PC-9 (cell line): ENCODE data around the gene F13B. TPM values are rescaled to one million over a fixed set of nuclear protein-coding genes. Genes with fewer than 3 reads are reported as not detected.

ENCODE experiments used
- BruUV-seq: library from RNA; stranded (reverse); fragments of 400-500 nt; replicated peaks from 2 replicates; lab custom pipeline; 2021; lab: Mats Ljungman, UMichigan
- CTCF ChIA-PET: fragments of 300-600 bp; sonication (Branson Sonifier 250); formaldehyde crosslinking; loops from one replicate; lab custom pipeline; 2022; ENCODE audit warnings: antibody characterized with exemption; lab: Charles Lee
- POLR2A ChIA-PET: fragments of 300-600 bp; sonication (Branson Sonifier 250); formaldehyde crosslinking; loops from one replicate; lab custom pipeline; 2022; ENCODE audit warnings: antibody characterized with exemption; ENCODE audit not compliant: unreplicated experiment; lab: Charles Lee
- DNase-seq, 2 experiments: peaks; one replicate each; pipeline versions ENCODE4 v3.0.0 to v3.0.0-alpha.2; 2015 to 2022; ENCODE audit warnings: mixed read lengths in 1 of 2
- H2AFZ ChIP-seq: fragments of 200-600 bp; sonication (generic); 2 replicates; pipeline ENCODE4 v1.8.1; 2017; ENCODE audit warnings: antibody characterized with exemption
- H3F3A ChIP-seq: fragments of 200-600 bp; sonication (generic); 2 replicates; pipeline ENCODE4 v1.8.1; 2017; ENCODE audit warnings: antibody characterized with exemption, mild to moderate bottlenecking, low read depth; ENCODE audit not compliant: insufficient read depth
- H3K27ac ChIP-seq: fragments of 200-600 bp; sonication (generic); 2 replicates; pipeline ENCODE4 v1.6.1; 2016; ENCODE audit warnings: mixed run types
- H3K27me3 ChIP-seq: fragments of 200-600 bp; sonication (generic); 2 replicates; pipeline ENCODE4 v1.6.1; 2016; ENCODE audit warnings: low read depth, mixed run types; ENCODE audit not compliant: insufficient read depth
- H3K36me3 ChIP-seq: fragments of 200-600 bp; sonication (generic); 2 replicates; pipeline ENCODE4 v1.6.1; 2016; ENCODE audit warnings: low read depth, mixed run types
- H3K4me1 ChIP-seq: fragments of 200-600 bp; sonication (generic); replicated peaks from 2 replicates; pipeline ENCODE4 v1.6.1; 2016; ENCODE audit warnings: mixed run types; ENCODE audit not compliant: insufficient read depth
- H3K4me2 ChIP-seq: fragments of 200-600 bp; sonication (generic); 2 replicates; pipeline ENCODE4 v1.6.1; 2017; ENCODE audit warnings: mixed run types
- H3K4me3 ChIP-seq: fragments of 200-600 bp; sonication (generic); 2 replicates; pipeline ENCODE4 v1.6.1; 2016; ENCODE audit warnings: mixed run types
- H3K79me2 ChIP-seq: fragments of 200-600 bp; sonication (generic); 2 replicates; pipeline ENCODE4 v1.6.1; 2017; ENCODE audit warnings: low read depth, mixed run types
- H3K9me2 ChIP-seq: fragments of 200-600 bp; sonication (generic); 2 replicates; pipeline ENCODE4 v1.8.1; 2017; ENCODE audit warnings: mild to moderate bottlenecking; ENCODE audit not compliant: insufficient read depth
- H3K9me3 ChIP-seq: fragments of 200-600 bp; sonication (generic); 2 replicates; pipeline ENCODE4 v1.8.1; 2016; ENCODE audit warnings: low read depth; ENCODE audit not compliant: insufficient read depth
- H4K20me1 ChIP-seq: fragments of 200-600 bp; sonication (generic); 2 replicates; pipeline ENCODE4 v1.8.1; 2017; ENCODE audit not compliant: insufficient read depth
- CTCF ChIP-seq: fragments of 200-600 bp; sonication (generic); conservative IDR thresholded peaks from 2 replicates; pipeline ENCODE4 v1.6.1; 2017; ENCODE audit warnings: mixed run types, antibody characterized with exemption, mild to moderate bottlenecking, moderate library complexity
- EZH2 ChIP-seq: fragments of 200-600 bp; sonication (generic); IDR thresholded peaks from 2 replicates; pipeline ENCODE4 v1.8.0; 2017; ENCODE audit warnings: antibody characterized with exemption, low read depth
- intact Hi-C: fragments of 100-400 bp; cut with micrococcal nuclease; formaldehyde crosslinking; loops from one replicate; pipeline ENCODE4 v1.10.0; 2022; ENCODE audit not compliant: unreplicated experiment
- total RNA-seq: library from RNA; stranded (reverse); gene quantifications from 2 replicates; pipeline ENCODE4 v1.2.3, GENCODE V29; 2021

Gene F13B
- total RNA-seq, 1 experiment from 2014 or later: not detected

- intact Hi-C loops: no loop called here
- Histone ChIP-seq H3K9me2 (no peaks in the 10 kb centered on the region; the same call in 1 of the 2 replicates), H4K20me1 (no peaks in the 10 kb centered on the region), H3K4me3 (no peak overlapping the region), H2AFZ (no peak overlapping the region), H3K4me2 (no peak overlapping the region), H3K36me3 (peaks cover 38% of the 10 kb centered on the region), H3K27ac (no peak overlapping the region), H3K79me2 (no peaks in the 10 kb centered on the region), H3K9me3 (peaks cover 14% of the 10 kb centered on the region), H3F3A (no peaks in the 10 kb centered on the region; the same call in 1 of the 2 replicates), H3K27me3 (no peaks in the 10 kb centered on the region), H3K4me1 (no peaks in the 10 kb centered on the region)
- DNase-seq: no peak
- CTCF ChIA-PET: no interaction called here
- no TSS peak for BruUV-seq
- TF ChIP-seq EZH2: no peak
- no peak for TF ChIP-seq CTCF
- POLR2A ChIA-PET: no interaction called here
Observed at GRCh38 chr1:197103300-197103699, 36.2 kb upstream of the F13B start.

- Histone ChIP-seq H3F3A (no peaks in the 10 kb centered on the region; the same call in 1 of the 2 replicates), H3K27ac (no peak overlapping the region), H3K79me2 (no peaks in the 10 kb centered on the region), H2AFZ (no peak overlapping the region), H3K9me2 (no peaks in the 10 kb centered on the region), H3K36me3 (peaks cover 35% of the 10 kb centered on the region), H4K20me1 (no peaks in the 10 kb centered on the region), H3K4me2 (no peak overlapping the region), H3K9me3 (peaks cover 13% of the 10 kb centered on the region), H3K4me3 (no peak overlapping the region), H3K4me1 (no peaks in the 10 kb centered on the region), H3K27me3 (no peaks in the 10 kb centered on the region)
- TF ChIP-seq EZH2: no peak
- no peak for TF ChIP-seq CTCF
- BruUV-seq: no TSS peak
- DNase-seq: no peak
- CTCF ChIA-PET: no interaction called here
- POLR2A ChIA-PET: no interaction called here
- intact Hi-C loops: no loop called here
Observed at GRCh38 chr1:197101978-197102377, 34.9 kb upstream of the F13B start.

- H3F3A ChIP-seq: no peaks in the 10 kb centered on the region
- no peak for TF ChIP-seq EZH2
- TF ChIP-seq CTCF: no peak
- no peaks in the 10 kb centered on the region for H3K4me1 ChIP-seq
- peaks cover 9% of the 10 kb centered on the region for H3K9me3 ChIP-seq
- ChIA-PET CTCF (no interaction called here), POLR2A (no interaction called here)
- H3K4me3 ChIP-seq: no peak overlapping the region
- no peak overlapping the region for H2AFZ ChIP-seq
- intact Hi-C loops: no loop called here
- no TSS peak for BruUV-seq
- DNase-seq: no peak
- H3K36me3 ChIP-seq: peaks cover 29% of the 10 kb centered on the region
- H4K20me1 ChIP-seq: no peaks in the 10 kb centered on the region
- H3K9me2 ChIP-seq: no peaks in the 10 kb centered on the region
- H3K79me2 ChIP-seq: no peaks in the 10 kb centered on the region
- no peaks in the 10 kb centered on the region for H3K27me3 ChIP-seq
- H3K4me2 ChIP-seq: no peak overlapping the region
- no peak overlapping the region for H3K27ac ChIP-seq
Observed at GRCh38 chr1:197100677-197101076, 33.6 kb upstream of the F13B start.
